Lung (tissue), 12 donors: ENCODE measurements around the gene ID4. TPM values are rescaled to one million over a fixed set of nuclear protein-coding genes. Genes with fewer than 3 reads are reported as not detected.
"Not testable (repeated sequence)": the region's sequence is repeated elsewhere in the genome, so short reads cannot be mapped to it uniquely, and the experiment has no call there.

ENCODE experiments used
- ATAC-seq: fragments of 200-7000 bp; cut with Tn5 transposase; one replicate; pipeline ENCODE4 v1.9.1; 2020; ENCODE audit warnings: moderate number of reproducible peaks; ENCODE audit not compliant: insufficient read depth, low FRiP score
- DNase-seq, 3 donors: peaks; one replicate each; pipeline ENCODE4 v3.0.0-alpha.2; 2013 to 2017
- H3K27ac ChIP-seq, 2 donors: one replicate each; pipeline ENCODE4 v1.5.1; 2013; ENCODE audit warnings: mild to moderate bottlenecking in 2 of 2, moderate library complexity in 2 of 2, control low read depth in 1 of 2, inconsistent platforms in 1 of 2, low read depth in 1 of 2, low read length in 1 of 2
- H3K27me3 ChIP-seq, 3 donors: one replicate each; pipeline ENCODE4 v1.5.1; 2013; ENCODE audit warnings: low read length in 2 of 3; ENCODE audit not compliant: control insufficient read depth in 3 of 3, insufficient read depth in 3 of 3
- H3K36me3 ChIP-seq, 4 donors: one replicate each; pipeline ENCODE4 v1.5.1; 2013; ENCODE audit warnings: low read length in 4 of 4, mild to moderate bottlenecking in 1 of 4, moderate library complexity in 1 of 4; ENCODE audit not compliant: control insufficient read depth in 4 of 4, insufficient read depth in 4 of 4
- H3K4me1 ChIP-seq, 5 donors: one replicate each; pipeline ENCODE4 v1.5.1; 2013; ENCODE audit warnings: low read length in 5 of 5, mild to moderate bottlenecking in 2 of 5, moderate library complexity in 1 of 5; ENCODE audit not compliant: control insufficient read depth in 5 of 5, insufficient read depth in 5 of 5
- H3K4me3 ChIP-seq: one replicate; pipeline ENCODE4 v1.5.1; 2013; ENCODE audit warnings: mild to moderate bottlenecking, control low read depth, moderate library complexity
- H3K9ac ChIP-seq, 2 donors: one replicate each; pipeline ENCODE4 v1.5.1; 2013; ENCODE audit warnings: low read length in 2 of 2, control low read depth in 1 of 2; ENCODE audit not compliant: insufficient read depth in 1 of 2
- H3K9me3 ChIP-seq, 4 donors: one replicate each; pipeline ENCODE4 v1.5.1; 2013; ENCODE audit warnings: low read length in 3 of 4, mild to moderate bottlenecking in 1 of 4, moderate library complexity in 1 of 4; ENCODE audit not compliant: control insufficient read depth in 4 of 4, insufficient read depth in 3 of 4
- WGBS, 2 donors: extraction: QIAGEN DNeasy Blood & Tissue Kit; methylation state at CpG; one replicate each; pipeline ENCODE4 v1.1.7; 2013; 5-methylcytosine and 5-hydroxymethylcytosine counted together
- polyA plus RNA-seq, 2 donors: library from polyadenylated mRNA; stranded (reverse); fragments of 200-250 nt; gene quantifications; one replicate each; pipeline ENCODE4 v1.2.1, GENCODE V29; 2013
- total RNA-seq, 2 donors: library from RNA; depleted of rRNA in 1 of 2; stranded (reverse); fragments of >200 nt in 1 of 2; gene quantifications; one replicate each; pipeline ENCODE4 v1.2.1, GENCODE V29; 2014 to 2021
- TF ChIP-seq, protein P1 (sequence below): IDR thresholded peaks from 2 replicates; pipeline ENCODE4 v1.5.1; 2012; ENCODE audit warnings: mild to moderate bottlenecking; ENCODE audit errors: control extremely low read depth, extremely low read depth
- donor health status: control.
- donor health status: control.
- donor health status: Bipolar disorder and iron deficiency.
- donor health status: healthy.
- donor health status: DM: yes; HTN: yes; CAD: no.

Gene ID4
- total and polyA plus RNA-seq, 4 donors, result 23.9 to 66.5 (median 39.2) TPM

DNA sequence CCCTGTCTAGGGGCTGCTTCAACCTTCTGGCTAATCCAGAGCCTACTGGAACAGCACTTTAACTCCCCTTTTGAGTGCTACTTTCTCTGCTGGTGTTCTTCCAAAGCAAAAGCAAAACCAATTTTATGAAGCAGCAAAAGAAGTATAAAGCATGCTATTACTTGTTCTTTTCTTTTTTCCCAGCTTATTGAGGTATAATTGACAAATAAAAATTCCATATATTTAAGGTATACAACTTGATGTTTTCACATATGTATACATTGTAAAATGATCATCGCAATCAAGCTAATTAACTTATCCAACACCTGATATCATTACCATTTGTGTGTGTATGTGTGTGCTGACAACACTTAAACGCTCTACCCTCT is 14.9 kb downstream of the ID4 start:
- TF ChIP-seq, protein P1, sequence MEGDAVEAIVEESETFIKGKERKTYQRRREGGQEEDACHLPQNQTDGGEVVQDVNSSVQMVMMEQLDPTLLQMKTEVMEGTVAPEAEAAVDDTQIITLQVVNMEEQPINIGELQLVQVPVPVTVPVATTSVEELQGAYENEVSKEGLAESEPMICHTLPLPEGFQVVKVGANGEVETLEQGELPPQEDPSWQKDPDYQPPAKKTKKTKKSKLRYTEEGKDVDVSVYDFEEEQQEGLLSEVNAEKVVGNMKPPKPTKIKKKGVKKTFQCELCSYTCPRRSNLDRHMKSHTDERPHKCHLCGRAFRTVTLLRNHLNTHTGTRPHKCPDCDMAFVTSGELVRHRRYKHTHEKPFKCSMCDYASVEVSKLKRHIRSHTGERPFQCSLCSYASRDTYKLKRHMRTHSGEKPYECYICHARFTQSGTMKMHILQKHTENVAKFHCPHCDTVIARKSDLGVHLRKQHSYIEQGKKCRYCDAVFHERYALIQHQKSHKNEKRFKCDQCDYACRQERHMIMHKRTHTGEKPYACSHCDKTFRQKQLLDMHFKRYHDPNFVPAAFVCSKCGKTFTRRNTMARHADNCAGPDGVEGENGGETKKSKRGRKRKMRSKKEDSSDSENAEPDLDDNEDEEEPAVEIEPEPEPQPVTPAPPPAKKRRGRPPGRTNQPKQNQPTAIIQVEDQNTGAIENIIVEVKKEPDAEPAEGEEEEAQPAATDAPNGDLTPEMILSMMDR, result no peak
- DNase-seq (no peak), ATAC-seq (no peak)
- H3K4me1 ChIP-seq, result peaks cover 0 to 17% (median 3%) of the 10 kb centered on the region in 5 donors
- no peak overlapping the region for H3K4me3 ChIP-seq
- H3K36me3 ChIP-seq, result no peaks in the 10 kb centered on the region
- no peaks in the 10 kb centered on the region for H3K27me3 ChIP-seq
- no peak overlapping the region for H3K9ac ChIP-seq
- WGBS, 2 donors, result 92 to 98% methylated on average over 2 of the region's 2 CpGs
- no peaks in the 10 kb centered on the region for H3K9me3 ChIP-seq
- H3K27ac ChIP-seq, result no peak overlapping the region

DNA sequence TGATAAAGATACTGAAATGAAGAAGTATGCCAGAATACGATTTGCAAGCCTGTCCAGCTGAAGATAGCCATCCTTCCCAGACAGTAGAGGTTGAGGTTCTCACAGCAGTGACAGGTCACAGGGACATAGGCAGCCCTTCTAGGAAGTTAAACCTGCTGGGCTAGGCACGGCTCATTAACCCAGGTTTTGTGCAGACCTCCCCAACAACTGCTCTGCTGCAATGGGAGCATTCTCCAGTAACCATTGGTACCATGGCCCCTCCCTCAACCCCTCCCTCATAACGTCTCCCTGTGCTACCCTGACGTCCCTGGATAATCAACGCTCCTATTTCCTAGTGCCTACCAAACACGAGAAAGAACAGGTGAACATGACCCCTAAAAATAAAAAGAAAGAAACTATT is 15.8 kb downstream of the ID4 start:
- no peak overlapping the region for H3K4me3 ChIP-seq
- H3K27me3 ChIP-seq, result no peaks in the 10 kb centered on the region
- TF ChIP-seq, protein P1, result no peak
- ATAC-seq (no peak), DNase-seq (no peak)
- no peak overlapping the region for H3K9ac ChIP-seq
- H3K27ac ChIP-seq, result no peak overlapping the region
- H3K4me1 ChIP-seq, result peaks cover 0 to 17% (median 3%) of the 10 kb centered on the region in 5 donors
- no peaks in the 10 kb centered on the region for H3K9me3 ChIP-seq
- H3K36me3 ChIP-seq, result no peaks in the 10 kb centered on the region
- 79 to 83% methylated on average over 6 of the region's 6 CpGs for WGBS, 2 donors

DNA sequence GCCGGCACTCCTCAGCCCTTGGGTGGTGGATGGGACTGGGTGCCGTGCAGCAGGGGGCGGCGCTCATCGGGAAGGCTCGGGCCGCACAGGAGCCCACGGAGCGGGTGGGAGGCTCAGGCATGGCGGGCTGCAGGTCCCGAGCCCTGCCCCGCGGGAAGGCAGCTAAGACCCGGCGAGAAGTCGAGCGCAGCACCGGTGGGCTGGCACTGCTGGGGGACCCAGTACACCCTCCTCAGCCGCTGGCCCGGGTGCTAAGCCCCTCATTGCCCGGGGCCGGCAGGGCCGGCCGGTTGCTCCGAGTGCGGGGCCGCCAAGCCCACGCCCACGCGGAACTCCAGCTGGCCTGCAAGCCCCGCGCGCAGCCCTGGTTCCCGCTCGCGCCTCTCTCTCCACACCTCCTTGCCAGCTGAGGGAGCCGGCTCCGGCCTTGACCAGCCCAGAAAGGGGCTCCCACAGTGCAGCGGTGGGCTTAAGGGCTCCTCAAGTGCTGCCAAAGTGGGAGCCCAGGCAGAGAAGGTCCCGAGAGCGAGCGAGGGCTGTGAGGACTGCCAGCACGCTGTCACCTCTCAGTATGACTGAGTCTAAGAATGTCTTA is 17.3 kb downstream of the ID4 start:
- not testable (repeated sequence) for DNase-seq, H3K27ac ChIP-seq, ATAC-seq, H3K36me3 ChIP-seq, H3K4me3 ChIP-seq, H3K9ac ChIP-seq, H3K9me3 ChIP-seq, H3K27me3 ChIP-seq
- WGBS, 2 donors, result 95 to 97% methylated on average over 38 to 43 of the region's 43 CpGs
- peaks cover 0 to 12% (median 3%) of the 10 kb centered on the region in 5 donors for H3K4me1 ChIP-seq

DNA sequence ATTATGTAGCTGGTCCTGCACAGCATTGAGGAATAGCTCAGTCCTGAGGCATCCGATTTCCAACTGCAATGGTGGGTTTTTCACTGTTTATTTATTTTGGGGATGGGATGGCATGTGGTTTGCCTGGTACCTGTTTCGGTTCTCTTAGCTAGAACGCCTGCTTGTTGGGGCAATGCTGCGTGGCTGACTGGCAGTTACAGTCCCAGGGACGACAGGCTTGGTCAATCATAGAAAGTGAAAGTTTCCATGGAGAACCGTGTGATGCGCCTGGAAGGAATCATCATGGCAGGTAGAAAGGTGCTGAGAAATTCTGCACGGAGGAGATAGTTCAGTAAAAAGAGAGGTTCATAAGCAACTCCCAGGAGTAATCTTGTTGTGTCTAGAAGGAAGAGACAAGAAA is 18.4 kb downstream of the ID4 start:
- ATAC-seq (no peak), DNase-seq (no peak)
- Histone ChIP-seq H3K36me3 (no peaks in the 10 kb centered on the region), H3K9me3 (no peaks in the 10 kb centered on the region), H3K27ac (no peak overlapping the region), H3K4me1 (peaks cover 0 to 12% (median 3%) of the 10 kb centered on the region in 5 donors), H3K9ac (no peak overlapping the region), H3K4me3 (no peak overlapping the region), H3K27me3 (no peaks in the 10 kb centered on the region)
- TF ChIP-seq, protein P1, result no peak
- 88 to 89% methylated on average over 8 of the region's 8 CpGs for WGBS, 2 donors
